ENCODE measurements around the gene CARM1.
A peak's percentile ranks its signal among the peaks of the same experiment; 100 is the strongest.
"Not testable (repeated sequence)": the region's sequence is repeated elsewhere in the genome, so short reads cannot be mapped to it uniquely, and the experiment has no call there.

Gene CARM1

GRCh38 chr19:10848230-10848856 lies 23.0 kb upstream of the CARM1 start, which contains the start of gene C19orf38:
C19orf38 (plus strand) TSS chr19:10848415; CDS start chr19:10848509, 94 bp downstream.
- H3K4me3 ChIP-seq (replicated peaks in 1 of 2; ENCODE audit: low read depth in 2 of 2, low read length in 2 of 2): peak within 1 kb of the TSS in 1 of 2 donors; percentile 15
- DNase-seq (ENCODE audit: low read depth in 2 of 2): peak in 1 of 2 donors; percentile 54
- no peak for TF ChIP-seq CTCF (IDR thresholded peaks at IDR 0.05; ENCODE audit: low read depth, low read length)

- no peak for DNase-seq (ENCODE audit: low read depth in 2 of 2)
- H3K4me3 ChIP-seq (replicated peaks in 1 of 2; ENCODE audit: low read depth in 2 of 2, low read length in 2 of 2): no peak overlapping the region
- no peak for TF ChIP-seq CTCF (IDR thresholded peaks at IDR 0.05; ENCODE audit: low read depth, low read length)
These were observed 20.7 kb upstream of the CARM1 start for GRCh38 chr19:10850631-10851030.

GRCh38 chr19:10852098-10852800 lies 19.1 kb upstream of the CARM1 start:
- DNase-seq (ENCODE audit: low read depth in 2 of 2): peak; percentile 56 to 61
- no peak overlapping the region for H3K4me3 ChIP-seq (replicated peaks in 1 of 2; ENCODE audit: low read depth in 2 of 2, low read length in 2 of 2)
- no peak for TF ChIP-seq CTCF (IDR thresholded peaks at IDR 0.05; ENCODE audit: low read depth, low read length)

- TF ChIP-seq CTCF (IDR thresholded peaks at IDR 0.05; ENCODE audit: low read depth, low read length): no peak
- DNase-seq (ENCODE audit: low read depth in 2 of 2): no peak
- H3K4me3 ChIP-seq (replicated peaks in 1 of 2; ENCODE audit: low read depth in 2 of 2, low read length in 2 of 2): no peak overlapping the region
These were observed 18.4 kb upstream of the CARM1 start for GRCh38 chr19:10852941-10853340.

- no peak for TF ChIP-seq CTCF (IDR thresholded peaks at IDR 0.05; ENCODE audit: low read depth, low read length)
- DNase-seq (ENCODE audit: low read depth in 2 of 2): no peak
- H3K4me3 ChIP-seq (replicated peaks in 1 of 2; ENCODE audit: low read depth in 2 of 2, low read length in 2 of 2): no peak overlapping the region
These were observed 16.8 kb upstream of the CARM1 start for GRCh38 chr19:10854350-10855089.

- peak; percentile 25 to 28 for DNase-seq (ENCODE audit: low read depth in 2 of 2)
- peak; percentile 67 for TF ChIP-seq CTCF (IDR thresholded peaks at IDR 0.05; ENCODE audit: low read depth, low read length)
- no peak overlapping the region for H3K4me3 ChIP-seq (replicated peaks in 1 of 2; ENCODE audit: low read depth in 2 of 2, low read length in 2 of 2)
These were observed 15.4 kb upstream of the CARM1 start for GRCh38 chr19:10855879-10856522.

- DNase-seq (ENCODE audit: low read depth in 2 of 2); H3K4me3 ChIP-seq (replicated peaks in 1 of 2; ENCODE audit: low read depth in 2 of 2, low read length in 2 of 2): not testable (repeated sequence)
These were observed 14.5 kb upstream of the CARM1 start for GRCh38 chr19:10856899-10857298.
